ENCODE results near the gene CRTC1.
"Not testable (repeated sequence)": the region's sequence is repeated elsewhere in the genome, so short reads cannot be mapped to it uniquely, and the experiment has no call there.

CRTC1 gene

DNA sequence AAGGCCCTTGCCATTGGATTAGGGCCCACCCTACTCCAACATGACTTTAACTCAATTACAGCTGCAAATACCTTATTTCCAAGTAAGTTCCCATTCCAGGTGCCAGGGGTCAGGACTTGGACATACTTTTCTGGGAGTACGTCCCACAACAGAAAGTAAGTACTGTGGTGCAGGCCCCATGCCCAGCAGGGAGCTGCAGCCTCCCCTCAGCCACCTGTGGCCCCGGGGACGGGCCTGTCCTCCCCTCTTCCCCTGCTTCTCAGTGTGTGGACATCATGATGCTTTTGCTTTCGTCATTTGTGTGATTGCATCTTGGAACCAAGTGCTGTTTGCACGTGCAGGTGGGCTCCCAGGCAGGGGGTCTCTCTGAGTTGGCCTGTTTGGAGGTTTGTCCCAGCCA, 31.9 kb downstream of the CRTC1 start:
- Histone ChIP-seq H3K4me3 (ENCODE audit: low read length in 2 of 2) (no peak overlapping the region), H3K4me1 (ENCODE audit: control insufficient read depth, insufficient read depth, low read length) (peaks cover 18% of the 10 kb centered on the region), H3K27ac (ENCODE audit: low read length) (no peak overlapping the region), H3K27me3 (ENCODE audit: control insufficient read depth in 1 of 2, insufficient read depth in 2 of 2, low read length in 2 of 2) (no peaks in the 10 kb centered on the region), H3K9ac (ENCODE audit: low read length in 2 of 2) (no peak overlapping the region), H3K36me3 (ENCODE audit: control insufficient read depth in 2 of 2, insufficient read depth in 2 of 2, low read length in 2 of 2) (peaks cover 0 to 2% of the 10 kb centered on the region in 2 donors), H3K9me3 (ENCODE audit: control insufficient read depth in 2 of 2, low read length in 2 of 2) (no peaks in the 10 kb centered on the region)

DNA sequence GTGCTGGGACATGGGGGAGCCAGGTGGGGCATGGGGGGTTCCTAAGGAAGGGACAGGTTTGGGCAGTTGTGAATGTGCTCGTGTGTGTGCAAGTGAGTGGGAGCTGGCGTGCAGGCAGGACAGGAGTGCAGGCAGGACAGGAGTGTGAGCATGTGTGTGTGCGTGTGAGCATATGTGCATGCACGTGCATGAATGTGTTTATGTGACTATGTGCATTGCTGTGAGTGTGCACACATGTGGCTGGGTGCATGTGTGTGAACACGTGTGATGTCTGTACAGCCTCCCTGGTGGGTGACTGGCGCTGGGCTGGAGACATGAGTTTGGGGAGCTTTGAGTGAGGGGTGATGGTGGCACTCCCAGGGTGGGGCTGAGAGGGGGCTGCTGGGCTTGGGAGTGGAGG, 33.4 kb downstream of the CRTC1 start:
- H3K27ac ChIP-seq (ENCODE audit: low read length), result no peak overlapping the region
- H3K4me1 ChIP-seq (ENCODE audit: control insufficient read depth, insufficient read depth, low read length), result peaks cover 8% of the 10 kb centered on the region

DNA sequence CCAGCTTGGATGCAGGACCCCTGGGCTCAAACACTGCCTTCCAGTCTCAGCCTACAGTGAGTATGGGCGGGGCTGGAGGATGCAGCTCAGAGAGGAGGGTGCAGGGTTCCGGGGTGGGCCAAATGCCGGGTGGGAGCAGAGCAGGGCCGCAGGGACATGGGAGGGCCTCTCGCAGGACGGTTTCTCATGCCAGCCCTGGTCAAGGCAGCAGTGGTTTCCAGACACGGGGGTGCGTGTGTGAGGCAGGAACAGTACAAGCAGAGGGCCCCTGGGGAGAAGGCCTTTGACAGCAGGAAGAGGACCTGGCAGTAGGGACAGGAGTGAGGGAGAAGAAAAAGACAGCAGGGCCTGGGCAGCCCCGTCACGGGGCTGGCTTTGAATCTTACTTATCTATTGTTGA, 34.1 kb downstream of the CRTC1 start:
- Histone ChIP-seq H3K9me3 (ENCODE audit: control insufficient read depth in 2 of 2, low read length in 2 of 2) (no peaks in the 10 kb centered on the region), H3K27ac (ENCODE audit: low read length) (no peak overlapping the region), H3K4me3 (ENCODE audit: low read length in 2 of 2) (no peak overlapping the region), H3K27me3 (ENCODE audit: control insufficient read depth in 1 of 2, insufficient read depth in 2 of 2, low read length in 2 of 2) (no peaks in the 10 kb centered on the region), H3K4me1 (ENCODE audit: control insufficient read depth, insufficient read depth, low read length) (peaks cover 8% of the 10 kb centered on the region), H3K36me3 (ENCODE audit: control insufficient read depth in 2 of 2, insufficient read depth in 2 of 2, low read length in 2 of 2) (peaks cover 0 to 2% of the 10 kb centered on the region in 2 donors), H3K9ac (ENCODE audit: low read length in 2 of 2) (no peak overlapping the region)

More for the DNA sequence above, 33.4 kb downstream of the CRTC1 start:
- H3K9me3 ChIP-seq (ENCODE audit: control insufficient read depth in 2 of 2, low read length in 2 of 2), result no peaks in the 10 kb centered on the region
- no peak overlapping the region for H3K9ac ChIP-seq (ENCODE audit: low read length in 2 of 2)
- H3K36me3 ChIP-seq (ENCODE audit: control insufficient read depth in 2 of 2, insufficient read depth in 2 of 2, low read length in 2 of 2), result peaks cover 0 to 2% of the 10 kb centered on the region in 2 donors
- no peak overlapping the region for H3K4me3 ChIP-seq (ENCODE audit: low read length in 2 of 2)
- no peaks in the 10 kb centered on the region for H3K27me3 ChIP-seq (ENCODE audit: control insufficient read depth in 1 of 2, insufficient read depth in 2 of 2, low read length in 2 of 2)

DNA sequence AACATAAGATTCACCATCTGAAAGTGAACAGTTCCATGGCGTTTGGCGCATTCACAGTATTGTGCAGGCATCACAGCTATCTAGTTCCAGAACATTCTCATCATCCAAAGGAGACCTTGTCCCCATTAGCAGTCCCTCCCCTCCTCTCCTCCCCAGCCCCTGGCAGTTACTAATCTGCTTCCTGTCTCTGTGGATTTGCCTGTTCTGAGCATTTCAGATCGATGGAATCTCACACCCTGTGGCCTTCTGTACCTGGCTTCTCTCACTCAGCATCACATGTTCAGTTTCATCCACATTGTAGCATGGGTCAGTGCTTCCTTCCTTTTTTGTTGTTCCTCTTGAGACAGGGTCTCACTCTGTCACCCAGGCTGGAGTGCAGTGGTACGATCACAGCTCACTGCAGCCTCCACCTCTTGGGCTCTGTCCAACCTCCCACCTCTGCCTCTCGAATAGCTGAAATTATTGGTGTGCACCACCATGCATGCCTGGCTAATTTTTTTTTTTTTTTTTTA, 34.6 kb downstream of the CRTC1 start:
- Histone ChIP-seq H3K27me3 (ENCODE audit: control insufficient read depth in 1 of 2, insufficient read depth in 2 of 2, low read length in 2 of 2) (no peaks in the 10 kb centered on the region), H3K27ac (ENCODE audit: low read length) (no peak overlapping the region), H3K4me1 (ENCODE audit: control insufficient read depth, insufficient read depth, low read length) (peaks cover 6% of the 10 kb centered on the region), H3K9me3 (ENCODE audit: control insufficient read depth in 2 of 2, low read length in 2 of 2) (no peaks in the 10 kb centered on the region), H3K4me3 (ENCODE audit: low read length in 2 of 2) (no peak overlapping the region), H3K36me3 (ENCODE audit: control insufficient read depth in 2 of 2, insufficient read depth in 2 of 2, low read length in 2 of 2) (peaks cover 0 to 2% of the 10 kb centered on the region in 2 donors), H3K9ac (ENCODE audit: low read length in 2 of 2) (no peak overlapping the region)

DNA sequence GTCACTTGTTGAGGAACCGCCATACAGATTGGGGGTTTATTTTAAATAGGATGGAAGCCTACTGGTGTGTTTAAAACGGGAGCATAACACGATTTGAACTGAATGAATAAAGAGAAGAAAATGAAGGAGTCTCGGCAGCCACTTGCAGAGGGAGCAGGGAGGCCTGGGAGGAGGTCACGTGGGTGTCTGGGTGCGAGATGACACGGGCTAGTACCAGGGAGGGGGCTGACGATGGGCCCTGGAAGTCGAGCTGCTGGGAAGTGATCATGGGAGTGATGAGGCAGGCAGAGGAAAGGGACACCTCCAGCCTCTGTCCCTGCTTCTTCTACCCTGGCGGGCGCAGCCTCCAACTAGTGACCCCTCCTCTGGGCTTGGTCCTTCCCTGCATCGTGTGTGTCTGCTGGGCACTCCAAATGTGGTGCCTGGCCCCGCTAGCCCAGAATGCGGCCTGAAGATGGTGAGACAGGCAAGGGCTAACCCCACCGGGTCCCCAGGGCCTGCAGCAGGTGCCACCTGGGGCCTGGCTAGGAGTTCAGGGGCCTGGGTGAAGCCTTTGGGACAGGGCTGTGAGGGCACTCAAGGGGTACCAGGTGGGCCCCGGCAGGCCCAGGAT, 35.5 kb downstream of the CRTC1 start:
- H3K36me3 ChIP-seq (ENCODE audit: control insufficient read depth in 2 of 2, insufficient read depth in 2 of 2, low read length in 2 of 2), result peaks cover 0 to 2% of the 10 kb centered on the region in 2 donors
- peaks cover 5% of the 10 kb centered on the region for H3K4me1 ChIP-seq (ENCODE audit: control insufficient read depth, insufficient read depth, low read length)
- H3K27me3 ChIP-seq (ENCODE audit: control insufficient read depth in 1 of 2, insufficient read depth in 2 of 2, low read length in 2 of 2), result no peaks in the 10 kb centered on the region
- no peaks in the 10 kb centered on the region for H3K9me3 ChIP-seq (ENCODE audit: control insufficient read depth in 2 of 2, low read length in 2 of 2)
- H3K4me3 ChIP-seq (ENCODE audit: low read length in 2 of 2), result no peak overlapping the region
- no peak overlapping the region for H3K27ac ChIP-seq (ENCODE audit: low read length)
- no peak overlapping the region for H3K9ac ChIP-seq (ENCODE audit: low read length in 2 of 2)

DNA sequence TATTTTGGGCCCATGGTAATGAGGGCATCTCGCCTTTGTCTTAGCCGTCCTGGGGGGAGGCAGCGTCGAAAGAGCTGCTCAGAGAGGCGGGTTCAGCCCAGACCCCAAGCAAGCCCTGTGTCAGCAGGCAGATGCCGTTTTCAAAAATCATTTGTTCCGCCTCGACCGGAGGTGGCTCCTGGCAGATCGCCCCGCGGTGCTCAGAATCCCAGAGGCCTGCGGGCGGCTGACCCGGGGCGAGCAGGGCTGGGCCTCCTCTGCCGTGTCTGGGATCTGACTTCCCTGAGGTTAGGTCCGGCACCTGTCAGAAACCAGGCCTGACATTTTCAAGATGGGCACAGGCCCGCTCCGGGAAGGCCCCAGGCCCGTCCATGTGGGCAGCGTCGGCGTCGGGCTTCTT, 36.1 kb downstream of the CRTC1 start:
- Histone ChIP-seq H3K27me3 (ENCODE audit: control insufficient read depth in 1 of 2, insufficient read depth in 2 of 2, low read length in 2 of 2) (no peaks in the 10 kb centered on the region), H3K4me1 (ENCODE audit: control insufficient read depth, insufficient read depth, low read length) (peaks cover 5% of the 10 kb centered on the region), H3K9ac (ENCODE audit: low read length in 2 of 2) (peak overlapping the region in 1 of 2 donors; percentile 13), H3K9me3 (ENCODE audit: control insufficient read depth in 2 of 2, low read length in 2 of 2) (no peaks in the 10 kb centered on the region), H3K4me3 (ENCODE audit: low read length in 2 of 2) (no peak overlapping the region), H3K36me3 (ENCODE audit: control insufficient read depth in 2 of 2, insufficient read depth in 2 of 2, low read length in 2 of 2) (peaks cover 0 to 2% of the 10 kb centered on the region in 2 donors), H3K27ac (ENCODE audit: low read length) (no peak overlapping the region)

DNA sequence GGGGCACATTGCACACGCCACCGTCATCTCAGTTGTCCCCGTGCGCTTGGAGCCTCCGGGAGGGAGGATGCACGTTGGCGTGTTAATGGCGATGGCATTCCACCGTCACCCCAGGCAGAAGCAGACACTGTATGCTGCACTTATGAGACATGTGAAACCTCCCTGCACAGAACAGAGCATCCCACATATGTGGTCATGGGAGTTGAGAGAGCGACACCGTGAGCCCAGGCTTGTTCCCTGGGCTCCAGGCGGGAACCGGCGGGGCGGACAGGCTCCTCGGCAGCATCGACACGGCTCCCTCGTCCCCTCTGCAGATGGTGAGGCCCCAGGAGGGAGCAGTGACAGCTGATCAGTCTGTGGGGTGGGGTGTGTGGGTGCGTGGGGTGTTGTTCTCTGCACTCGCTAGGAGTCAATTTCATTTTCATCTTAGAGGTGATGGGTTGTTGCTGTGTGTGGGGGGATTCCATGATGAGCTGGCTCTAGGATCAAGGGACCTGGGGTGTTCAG, 40.4 kb downstream of the CRTC1 start:
- H3K4me1 ChIP-seq (ENCODE audit: control insufficient read depth, insufficient read depth, low read length), result peaks cover 3% of the 10 kb centered on the region
- no peak overlapping the region for H3K9ac ChIP-seq (ENCODE audit: low read length in 2 of 2)
- H3K9me3 ChIP-seq (ENCODE audit: control insufficient read depth in 2 of 2, low read length in 2 of 2), result no peaks in the 10 kb centered on the region
- no peak overlapping the region for H3K4me3 ChIP-seq (ENCODE audit: low read length in 2 of 2)
- H3K27ac ChIP-seq (ENCODE audit: low read length), result no peak overlapping the region
- H3K36me3 ChIP-seq (ENCODE audit: control insufficient read depth in 2 of 2, insufficient read depth in 2 of 2, low read length in 2 of 2), result no peaks in the 10 kb centered on the region
- H3K27me3 ChIP-seq (ENCODE audit: control insufficient read depth in 1 of 2, insufficient read depth in 2 of 2, low read length in 2 of 2), result no peaks in the 10 kb centered on the region

DNA sequence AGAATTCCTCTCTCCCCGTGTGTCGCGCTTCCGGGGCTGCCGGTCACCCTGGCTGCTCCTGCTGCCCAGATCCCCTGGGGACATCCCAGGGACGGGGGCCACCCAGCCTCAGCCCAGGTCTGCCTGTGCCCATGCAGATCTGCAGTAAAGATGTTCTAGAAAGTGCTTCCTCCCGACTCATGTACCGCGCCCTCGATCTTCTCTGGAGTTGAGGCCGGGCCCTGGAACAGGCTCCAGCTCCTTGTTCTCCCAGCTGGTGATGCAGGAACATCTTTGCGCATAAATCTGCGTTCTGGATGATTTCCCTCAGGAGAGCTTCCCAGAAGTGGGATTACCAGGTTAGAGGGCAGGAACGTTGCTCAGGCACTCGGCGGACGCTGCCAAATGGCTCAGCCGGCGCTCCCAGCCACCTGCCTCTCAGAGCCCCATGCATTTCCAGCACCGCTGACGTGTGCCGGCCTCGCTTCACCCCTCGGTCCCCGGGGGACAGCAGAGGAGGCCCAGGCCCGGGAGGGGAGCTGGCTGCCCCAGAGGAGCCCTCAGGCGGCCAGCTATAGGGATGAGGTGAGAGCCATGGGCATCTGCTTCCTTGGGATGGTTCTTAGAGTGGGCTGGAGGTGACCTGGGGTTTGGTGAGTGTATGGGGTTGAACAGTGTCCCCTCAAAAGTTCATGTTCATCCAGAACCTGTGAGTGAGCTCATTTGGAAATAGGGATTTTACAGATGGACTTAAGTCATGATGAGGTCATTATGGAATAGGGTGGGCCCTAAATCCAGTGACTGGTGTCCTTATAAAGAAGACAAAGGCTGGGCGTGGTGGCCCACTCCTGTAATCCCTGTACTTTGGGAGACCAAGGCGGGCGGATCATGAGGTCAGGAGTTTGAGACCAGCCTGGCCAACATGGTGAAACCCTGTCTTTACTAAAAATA, 42.6 kb downstream of the CRTC1 start:
- H3K27ac ChIP-seq (ENCODE audit: low read length), result no peak overlapping the region
- no peaks in the 10 kb centered on the region for H3K4me1 ChIP-seq (ENCODE audit: control insufficient read depth, insufficient read depth, low read length)
- no peak overlapping the region for H3K9ac ChIP-seq (ENCODE audit: low read length in 2 of 2)
- H3K36me3 ChIP-seq (ENCODE audit: control insufficient read depth in 2 of 2, insufficient read depth in 2 of 2, low read length in 2 of 2), result no peaks in the 10 kb centered on the region
- H3K27me3 ChIP-seq (ENCODE audit: control insufficient read depth in 1 of 2, insufficient read depth in 2 of 2, low read length in 2 of 2), result no peaks in the 10 kb centered on the region
- H3K4me3 ChIP-seq (ENCODE audit: low read length in 2 of 2), result no peak overlapping the region
- H3K9me3 ChIP-seq (ENCODE audit: control insufficient read depth in 2 of 2, low read length in 2 of 2), result no peaks in the 10 kb centered on the region

DNA sequence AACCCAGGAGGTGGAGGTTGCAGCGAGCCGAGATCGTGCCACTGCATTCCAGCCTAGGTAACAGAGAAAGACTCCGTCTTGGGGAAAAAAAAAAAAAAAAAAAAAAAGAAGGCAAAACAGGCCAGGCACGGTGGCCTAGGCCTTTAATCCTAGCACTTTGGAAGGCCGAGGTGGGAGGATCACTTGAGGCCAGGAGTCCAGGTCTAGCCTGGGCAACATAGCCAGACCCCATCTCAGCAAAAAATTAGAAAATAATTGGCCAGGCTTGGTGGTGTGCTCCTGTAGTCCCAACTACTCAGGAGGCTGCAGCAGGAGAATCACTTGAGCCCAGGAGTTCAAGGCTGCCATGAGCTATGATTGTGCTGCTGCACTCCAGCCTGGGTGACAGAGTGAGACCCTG, 43.4 kb downstream of the CRTC1 start:
- Histone ChIP-seq H3K4me3 (ENCODE audit: low read length in 2 of 2) (no peak overlapping the region), H3K9ac (ENCODE audit: low read length in 2 of 2) (no peak overlapping the region), H3K36me3 (ENCODE audit: control insufficient read depth in 2 of 2, insufficient read depth in 2 of 2, low read length in 2 of 2) (no peaks in the 10 kb centered on the region), H3K9me3 (ENCODE audit: control insufficient read depth in 2 of 2, low read length in 2 of 2) (no peaks in the 10 kb centered on the region), H3K4me1 (ENCODE audit: control insufficient read depth, insufficient read depth, low read length) (no peaks in the 10 kb centered on the region), H3K27ac (ENCODE audit: low read length) (no peak overlapping the region), H3K27me3 (ENCODE audit: control insufficient read depth in 1 of 2, insufficient read depth in 2 of 2, low read length in 2 of 2) (no peaks in the 10 kb centered on the region)

DNA sequence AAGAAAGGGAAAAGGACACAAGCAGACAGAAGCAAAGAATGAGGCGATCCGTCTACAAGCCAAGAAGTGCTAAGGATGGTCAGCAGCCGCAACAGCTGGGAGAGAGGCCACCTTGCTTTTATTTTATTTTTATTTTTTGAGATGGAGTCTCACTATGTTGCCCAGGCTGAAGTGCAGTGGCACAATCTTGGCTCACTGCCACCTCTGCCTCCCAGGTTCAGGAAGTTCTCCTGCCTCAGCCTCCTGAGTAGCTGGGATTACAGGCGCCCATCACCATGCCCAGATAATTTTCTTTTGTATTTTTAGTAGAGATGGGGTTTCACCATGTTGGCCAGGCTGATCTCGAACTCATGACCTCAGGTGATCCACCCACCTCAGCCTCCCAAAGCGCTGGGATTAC, 44.1 kb downstream of the CRTC1 start:
- not testable (repeated sequence) for H3K27ac ChIP-seq (ENCODE audit: low read length); H3K9me3 ChIP-seq (ENCODE audit: control insufficient read depth in 2 of 2, low read length in 2 of 2); H3K27me3 ChIP-seq (ENCODE audit: control insufficient read depth in 1 of 2, insufficient read depth in 2 of 2, low read length in 2 of 2); H3K36me3 ChIP-seq (ENCODE audit: control insufficient read depth in 2 of 2, insufficient read depth in 2 of 2, low read length in 2 of 2); H3K4me3 ChIP-seq (ENCODE audit: low read length in 2 of 2); H3K4me1 ChIP-seq (ENCODE audit: control insufficient read depth, insufficient read depth, low read length); H3K9ac ChIP-seq (ENCODE audit: low read length in 2 of 2)

All from stomach smooth muscle (tissue), 2 donors.